GM19372 (cell line): ENCODE data around the gene MGAT5B.
"Not testable (repeated sequence)": the region's sequence is repeated elsewhere in the genome, so short reads cannot be mapped to it uniquely, and the experiment has no call there.

ENCODE experiments used
- ATAC-seq: cut with Tn5 transposase; IDR thresholded peaks from one replicate; pipeline ENCODE4 v1.9.1; 2021; ENCODE audit warnings: mild to moderate bottlenecking, low read depth, moderate library complexity; ENCODE audit not compliant: unreplicated experiment

MGAT5B gene

GRCh38 chr17:76845541-76846017, 22.6 kb upstream of the MGAT5B start:
- no peak for ATAC-seq

- ATAC-seq: no peak
These were observed 21.2 kb upstream of the MGAT5B start for GRCh38 chr17:76847031-76847430.

- ATAC-seq: no peak
These were observed 19.5 kb upstream of the MGAT5B start for GRCh38 chr17:76848670-76849069.

- ATAC-seq: not testable (repeated sequence)
These were observed 19.0 kb upstream of the MGAT5B start for GRCh38 chr17:76849160-76849559.

- ATAC-seq: no peak
These were observed 15.4 kb upstream of the MGAT5B start for GRCh38 chr17:76852843-76853242.

- no peak for ATAC-seq
These were observed 13.1 kb upstream of the MGAT5B start for GRCh38 chr17:76855105-76855504.

- ATAC-seq: no peak
These were observed 6.1 kb upstream of the MGAT5B start for GRCh38 chr17:76862079-76862478.

GRCh38 chr17:76862494-76862893, 5.7 kb upstream of the MGAT5B start:
- ATAC-seq: no peak

- ATAC-seq: no peak
These were observed 4.2 kb upstream of the MGAT5B start for GRCh38 chr17:76864024-76864423.

- ATAC-seq: no peak
These were observed 3.0 kb upstream of the MGAT5B start for GRCh38 chr17:76865174-76865573.

GRCh38 chr17:76866203-76866602, 2.0 kb upstream of the MGAT5B start:
- no peak for ATAC-seq

GRCh38 chr17:76866774-76867577, 1.2 kb upstream of the MGAT5B start:
- no peak for ATAC-seq

GRCh38 chr17:76867578-76868175, 527 bp upstream of the MGAT5B start:
- ATAC-seq: no peak

- no peak for ATAC-seq
These were observed 678 bp downstream of the MGAT5B start for GRCh38 chr17:76868669-76869495.

GRCh38 chr17:76869496-76870376, 1.5 kb downstream of the MGAT5B start:
- ATAC-seq: no peak

- no peak for ATAC-seq
These were observed 2.1 kb downstream of the MGAT5B start for GRCh38 chr17:76870377-76870714.

- ATAC-seq: no peak
These were observed 3.5 kb downstream of the MGAT5B start for GRCh38 chr17:76871668-76872067.

GRCh38 chr17:76872221-76872873, 4.1 kb downstream of the MGAT5B start:
- ATAC-seq: no peak

GRCh38 chr17:76872874-76873221, 4.6 kb downstream of the MGAT5B start:
- no peak for ATAC-seq

- no peak for ATAC-seq
These were observed 5.7 kb downstream of the MGAT5B start for GRCh38 chr17:76873856-76874255.
